Activated CD4-positive, alpha-beta T cell treated with anti-CD3 and anti-CD28 coated beads for 36 hours (primary cell): ENCODE data around the gene MBNL2. TPM values are rescaled to one million over a fixed set of nuclear protein-coding genes. Genes with fewer than 3 reads are reported as not detected.

Experiments used
- ATAC-seq: fragments of 200-7000 bp; cut with Tn5 transposase; one replicate; pipeline ENCODE4 v1.10.0; 2021; ENCODE audit warnings: mild to moderate bottlenecking, moderate library complexity
- CTCF ChIA-PET: fragments of 350-600 bp; sonication (Branson Sonifier 250); formaldehyde crosslinking; loops from one replicate; lab custom pipeline; 2021; ENCODE audit warnings: antibody characterized with exemption; lab: Charles Lee
- POLR2A ChIA-PET: fragments of 350-600 bp; sonication (Branson Sonifier 250); formaldehyde crosslinking; loops from one replicate; lab custom pipeline; 2021; ENCODE audit warnings: antibody characterized with exemption, inconsistent platforms; lab: Charles Lee
- DNase-seq: peaks from one replicate; pipeline ENCODE4 v3.0.0-alpha.2; 2020
- H3K27ac Mint-ChIP-seq: one replicate; pipeline ENCODE4 v1.8.0; 2021; ENCODE audit warnings: mixed read lengths
- H3K27me3 Mint-ChIP-seq: one replicate; pipeline ENCODE4 v1.8.0; 2021; ENCODE audit warnings: mixed read lengths
- H3K36me3 Mint-ChIP-seq: one replicate; pipeline ENCODE4 v1.8.0; 2021; ENCODE audit warnings: low read depth, mixed read lengths
- H3K4me1 Mint-ChIP-seq: one replicate; pipeline ENCODE4 v1.8.0; 2021; ENCODE audit warnings: mixed read lengths
- H3K4me3 Mint-ChIP-seq: one replicate; pipeline ENCODE4 v1.8.0; 2021; ENCODE audit warnings: mild to moderate bottlenecking, moderate library complexity, mixed read lengths
- H3K9me3 Mint-ChIP-seq: one replicate; pipeline ENCODE4 v1.8.0; 2021; ENCODE audit warnings: low read depth, mixed read lengths
- intact Hi-C, 2 experiments: fragments of 100-400 bp; cut with DNase I in 1 of 2; cut with micrococcal nuclease in 1 of 2; formaldehyde crosslinking; loops; one replicate each; pipeline versions ENCODE4 v1.14.2 to v1.15.1; 2022 to 2024; cut with DNase I, micrococcal nuclease
- total RNA-seq, 2 experiments: library from RNA; stranded (reverse); gene quantifications; one replicate each; pipeline ENCODE4 v1.2.3, GENCODE V29; 2021

MBNL2 gene
- total RNA-seq, 2 experiments from 2014 or later, result 16.7 to 24.5 TPM

DNA sequence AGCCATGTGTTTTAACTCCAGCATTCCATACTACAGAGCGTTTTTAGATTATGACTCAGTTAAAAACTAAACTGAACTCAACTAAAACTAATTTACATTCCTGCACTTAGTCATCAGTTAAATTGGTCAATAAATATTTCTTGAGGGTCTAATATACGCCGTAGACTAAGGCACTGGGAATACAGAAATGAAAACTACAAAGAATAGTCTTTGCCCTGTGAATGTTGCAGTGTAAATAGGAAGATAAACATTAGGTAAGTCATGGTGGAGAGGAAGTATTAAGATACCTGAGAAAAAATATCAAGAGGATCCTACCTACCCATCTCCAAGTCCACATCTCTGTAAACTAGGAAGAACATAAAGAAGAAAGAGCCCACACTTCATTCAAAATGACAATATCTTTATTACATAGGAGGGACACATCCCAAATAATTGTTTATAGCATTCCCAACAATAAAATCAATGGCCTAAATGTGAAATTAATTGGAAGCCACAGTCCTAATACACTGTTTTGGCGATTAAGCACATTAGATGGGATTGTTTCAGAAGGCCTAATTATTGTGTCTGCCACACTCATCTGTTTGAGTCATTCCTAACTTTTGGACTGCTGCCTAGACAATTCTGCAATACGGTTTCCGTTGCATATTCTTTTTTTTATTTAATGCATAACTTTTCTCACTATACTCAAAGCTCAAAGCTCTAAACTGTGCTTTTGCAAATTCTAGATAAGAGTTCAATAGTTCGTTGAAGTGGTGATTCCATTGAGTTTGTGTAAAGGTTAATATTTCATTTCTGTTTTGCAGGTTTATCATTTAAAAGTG lies 52.9 kb downstream of the MBNL2 start:
- no peaks in the 10 kb centered on the region for H3K9me3 Mint-ChIP-seq
- peaks cover 25% of the 10 kb centered on the region for H3K36me3 Mint-ChIP-seq
- intact Hi-C loops, result no loop called here
- CTCF ChIA-PET, result no interaction called here
- POLR2A ChIA-PET, result no interaction called here
- ATAC-seq, result no peak
- no peak overlapping the region for H3K4me3 Mint-ChIP-seq
- peaks cover 44% of the 10 kb centered on the region for H3K4me1 Mint-ChIP-seq
- H3K27ac Mint-ChIP-seq, result no peak overlapping the region
- H3K27me3 Mint-ChIP-seq, result no peaks in the 10 kb centered on the region
- no peak for DNase-seq

DNA sequence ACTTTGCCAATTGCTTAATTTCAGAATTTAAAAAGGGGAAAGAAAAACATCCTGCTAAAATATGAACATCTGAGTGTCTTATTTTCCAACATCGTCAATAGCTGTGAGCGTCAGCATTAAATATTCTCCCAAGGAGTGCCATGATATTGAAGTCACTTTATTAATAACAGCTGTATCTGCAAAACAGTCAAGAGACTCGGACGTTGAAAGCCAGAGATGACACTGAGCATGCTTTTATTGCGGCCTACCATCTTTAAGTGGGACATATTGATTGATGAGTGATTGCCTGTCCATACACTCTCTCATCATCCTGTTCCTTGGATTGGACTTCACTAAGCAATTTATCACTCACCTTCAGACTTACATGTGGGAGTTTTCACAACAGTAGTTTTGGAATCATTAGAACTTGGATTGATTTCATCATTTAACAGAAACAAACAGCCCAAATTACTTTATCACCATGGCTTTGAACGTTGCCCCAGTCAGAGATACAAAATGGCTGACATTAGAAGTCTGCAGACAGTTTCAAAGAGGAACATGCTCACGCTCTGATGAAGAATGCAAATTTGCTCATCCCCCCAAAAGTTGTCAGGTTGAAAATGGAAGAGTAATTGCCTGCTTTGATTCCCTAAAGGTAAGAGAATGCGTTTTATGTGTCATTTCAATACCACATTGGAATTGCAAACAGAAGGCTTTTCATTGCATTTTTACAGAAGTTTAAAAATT lies 53.8 kb downstream of the MBNL2 start:
- no peak for DNase-seq
- POLR2A ChIA-PET, result no interaction called here

DNA sequence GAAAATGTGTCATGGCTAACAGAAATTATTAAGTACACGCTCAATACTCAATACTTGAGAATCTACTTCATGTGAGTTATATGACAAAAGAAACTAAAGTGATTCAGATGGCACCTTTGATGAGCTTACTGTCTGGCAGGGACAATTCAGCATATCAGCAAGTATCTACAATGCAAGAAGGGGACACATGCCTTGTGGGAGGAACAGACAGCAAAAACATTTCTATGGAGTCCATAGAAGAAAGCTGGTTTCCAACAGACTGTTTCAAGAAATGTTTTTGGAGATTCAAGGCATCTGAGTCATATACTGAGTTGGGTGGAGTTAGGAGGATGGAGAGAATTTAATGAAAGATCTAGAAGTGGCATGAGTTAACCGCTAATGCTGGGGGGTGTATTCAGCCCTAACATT lies 54.7 kb downstream of the MBNL2 start:
- H3K9me3 Mint-ChIP-seq, result no peaks in the 10 kb centered on the region
- H3K4me3 Mint-ChIP-seq, result no peak overlapping the region
- ChIA-PET CTCF (interaction anchor here (0.5 to 1.0 kb wide), 3 partner anchors 23 to 135 kb away, joined by 3 read pairs; no protein-coding TSS in a partner anchor), POLR2A (interaction anchor here (0.7 kb wide), 1 partner anchor 55 kb away, joined by 3 read pairs; no protein-coding TSS in a partner anchor)
- no peaks in the 10 kb centered on the region for H3K27me3 Mint-ChIP-seq
- H3K4me1 Mint-ChIP-seq, result peaks cover 48% of the 10 kb centered on the region
- H3K36me3 Mint-ChIP-seq, result peaks cover 28% of the 10 kb centered on the region
- DNase-seq (no peak), ATAC-seq (peak; percentile 78)
- peak overlapping the region; percentile 3 for H3K27ac Mint-ChIP-seq
- intact Hi-C loops, result no loop called here

More for the DNA sequence above, 53.8 kb downstream of the MBNL2 start:
- Mint-ChIP-seq H3K27me3 (no peaks in the 10 kb centered on the region), H3K36me3 (peaks cover 28% of the 10 kb centered on the region), H3K4me3 (no peak overlapping the region), H3K27ac (no peak overlapping the region), H3K4me1 (peaks cover 51% of the 10 kb centered on the region), H3K9me3 (no peaks in the 10 kb centered on the region)
- intact Hi-C loops, result no loop called here
- no peak for ATAC-seq
- CTCF ChIA-PET, result interaction anchor here (1.0 kb wide), 1 partner anchor 24 kb away, joined by 3 read pairs; no protein-coding TSS in a partner anchor

DNA sequence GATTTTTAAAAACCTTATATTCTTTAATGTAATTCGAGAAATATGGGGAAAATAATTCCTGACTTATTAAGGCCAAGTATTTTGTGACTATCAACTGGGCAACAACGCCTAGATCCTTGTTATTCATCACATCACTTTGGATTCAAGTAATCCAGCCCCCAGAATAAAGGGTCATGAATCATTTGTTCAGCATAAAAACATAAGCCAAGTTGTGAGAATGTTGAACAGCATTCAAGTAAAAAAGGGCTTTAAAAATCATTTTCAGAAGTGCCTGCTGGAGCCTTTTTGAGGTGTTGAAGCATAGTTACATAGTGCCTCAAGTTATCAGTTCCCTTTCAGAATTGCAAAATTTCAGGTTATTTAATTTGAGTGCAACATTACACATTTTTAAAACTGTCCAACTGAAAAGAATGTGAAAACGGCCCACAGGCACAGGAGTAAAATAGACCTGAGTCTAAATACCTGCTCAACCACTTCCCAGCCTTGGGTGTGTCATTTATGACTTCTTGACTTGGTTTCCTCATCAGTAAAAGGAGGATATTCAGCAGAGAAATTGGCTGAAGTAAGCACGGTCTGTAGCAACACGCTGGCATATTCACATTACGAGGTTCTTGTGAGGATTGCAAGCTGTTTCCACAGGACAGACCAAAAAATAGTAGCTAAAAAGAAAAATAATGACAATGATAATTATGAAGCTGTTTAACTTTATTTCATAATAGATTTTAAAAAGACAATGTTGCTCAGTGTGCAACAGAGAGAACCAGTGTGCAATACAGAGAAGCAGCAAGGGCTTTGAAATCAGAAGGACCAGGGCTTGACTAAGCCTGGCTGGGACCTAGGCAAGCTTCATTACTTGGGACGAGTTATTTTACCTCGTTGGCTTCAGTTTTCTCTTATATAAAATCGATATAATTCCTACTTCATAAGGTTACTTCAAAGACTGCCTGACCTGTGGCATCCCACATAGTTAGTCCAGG lies 56.6 kb downstream of the MBNL2 start:
- H3K4me3 Mint-ChIP-seq, result no peak overlapping the region
- intact Hi-C loops, result no loop called here
- DNase-seq, result no peak
- H3K4me1 Mint-ChIP-seq, result peaks cover 55% of the 10 kb centered on the region
- no peaks in the 10 kb centered on the region for H3K27me3 Mint-ChIP-seq
- no peak overlapping the region for H3K27ac Mint-ChIP-seq
- H3K9me3 Mint-ChIP-seq, result no peaks in the 10 kb centered on the region
- ATAC-seq, result no peak
- POLR2A ChIA-PET, result interaction anchor here (0.6 kb wide), 1 partner anchor 55 kb away, joined by 3 read pairs; no protein-coding TSS in a partner anchor
- peaks cover 32% of the 10 kb centered on the region for H3K36me3 Mint-ChIP-seq
- CTCF ChIA-PET, result no interaction called here

DNA sequence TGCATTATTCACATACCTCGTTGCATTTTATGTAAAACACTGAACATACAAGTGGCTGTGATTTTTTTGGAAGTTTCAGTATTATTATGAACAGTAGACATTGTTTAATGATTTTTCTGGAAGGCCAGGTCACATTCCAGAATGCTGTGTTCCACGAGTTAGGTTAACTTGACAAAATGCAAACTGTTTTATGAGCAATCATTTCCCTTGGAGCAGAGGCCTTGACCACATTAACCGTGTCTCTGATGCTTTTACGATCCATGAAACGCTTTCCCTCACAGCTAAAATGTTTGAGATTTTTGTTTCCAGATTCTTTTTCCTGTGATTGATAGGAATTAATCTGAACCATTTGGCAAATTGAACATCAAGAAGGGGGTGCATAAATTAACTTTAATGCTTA lies 57.8 kb downstream of the MBNL2 start:
- Mint-ChIP-seq H3K4me3 (no peak overlapping the region), H3K4me1 (peaks cover 56% of the 10 kb centered on the region), H3K27ac (peak overlapping the region; percentile 22), H3K36me3 (peaks cover 30% of the 10 kb centered on the region), H3K27me3 (no peaks in the 10 kb centered on the region), H3K9me3 (no peaks in the 10 kb centered on the region)
- intact Hi-C loops, result no loop called here
- ChIA-PET POLR2A (no interaction called here), CTCF (interaction anchor here (1.2 kb wide), 1 partner anchor 14 kb away, joined by 3 read pairs; no protein-coding TSS in a partner anchor)
- no peak for ATAC-seq
- no peak for DNase-seq

DNA sequence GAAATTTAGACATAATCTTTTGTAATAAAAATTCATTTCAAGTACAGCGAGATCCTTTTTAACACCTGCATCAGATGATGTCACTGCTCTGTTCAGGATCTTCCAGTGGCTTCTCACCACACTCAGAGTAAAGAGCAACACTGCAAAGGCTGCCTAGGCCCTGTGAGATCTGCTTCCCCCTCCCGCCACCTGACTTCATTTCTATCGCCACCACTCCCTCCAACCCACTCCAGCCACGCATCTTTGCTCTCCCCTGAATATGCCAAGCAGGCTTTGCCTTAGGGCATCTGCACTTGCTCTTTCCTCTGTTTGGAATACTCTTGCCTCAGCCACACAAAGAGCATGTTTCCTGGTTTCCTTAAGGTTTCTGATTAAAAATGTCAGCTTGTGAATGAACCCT lies 58.3 kb downstream of the MBNL2 start:
- Mint-ChIP-seq H3K27me3 (no peaks in the 10 kb centered on the region), H3K36me3 (peaks cover 24% of the 10 kb centered on the region), H3K4me1 (peaks cover 55% of the 10 kb centered on the region), H3K27ac (no peak overlapping the region), H3K9me3 (no peaks in the 10 kb centered on the region), H3K4me3 (no peak overlapping the region)
- ChIA-PET POLR2A (no interaction called here), CTCF (interaction anchor here (1.2 kb wide), 1 partner anchor 14 kb away, joined by 3 read pairs; no protein-coding TSS in a partner anchor)
- ATAC-seq (no peak), DNase-seq (no peak)
- intact Hi-C loops, result no loop called here

DNA sequence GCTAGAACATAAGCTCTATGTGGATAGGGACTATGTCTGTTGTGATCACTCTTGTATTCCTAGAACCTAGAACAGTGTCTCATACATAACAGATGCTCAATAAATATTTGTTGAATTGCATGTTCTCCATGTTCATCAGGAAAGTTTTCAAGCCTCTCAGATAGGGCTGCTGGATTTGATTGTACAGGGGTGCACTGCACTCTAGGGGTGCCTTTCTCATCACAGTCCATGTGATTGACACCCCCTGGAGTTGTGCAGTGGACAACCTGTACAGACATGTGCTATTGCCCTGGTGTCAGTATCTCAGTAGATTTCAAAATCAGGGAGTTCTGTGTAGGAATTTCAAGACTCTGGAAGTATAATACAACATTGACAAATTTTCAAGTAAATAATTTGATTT lies 58.9 kb downstream of the MBNL2 start:
- H3K27me3 Mint-ChIP-seq, result no peaks in the 10 kb centered on the region
- no peak overlapping the region for H3K4me3 Mint-ChIP-seq
- H3K4me1 Mint-ChIP-seq, result peaks cover 57% of the 10 kb centered on the region
- no peak for DNase-seq
- no peak overlapping the region for H3K27ac Mint-ChIP-seq
- no peaks in the 10 kb centered on the region for H3K9me3 Mint-ChIP-seq
- no peak for ATAC-seq
- peaks cover 23% of the 10 kb centered on the region for H3K36me3 Mint-ChIP-seq
- ChIA-PET POLR2A (no interaction called here), CTCF (interaction anchor here (1.2 kb wide), 1 partner anchor 13 kb away, joined by 3 read pairs; no protein-coding TSS in a partner anchor)
- intact Hi-C loops, result no loop called here

DNA sequence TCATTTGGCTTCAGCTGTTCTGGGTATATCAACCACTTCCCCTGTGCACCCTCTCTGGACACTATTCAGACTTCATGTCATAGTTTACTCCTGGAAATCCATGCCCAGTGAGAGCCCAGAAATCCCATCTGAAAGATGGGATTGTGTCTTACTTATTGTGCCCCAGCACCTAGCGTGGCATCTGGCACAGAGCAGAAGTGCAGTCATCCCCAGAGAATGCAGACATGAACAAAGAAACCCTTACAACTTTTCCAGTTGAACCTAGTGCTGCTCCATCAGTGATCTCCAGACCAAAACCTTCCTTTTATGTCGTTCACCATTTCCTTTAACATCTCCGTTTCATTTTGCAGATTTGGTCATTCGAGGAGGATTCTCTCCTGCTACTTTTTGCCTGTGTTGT lies 60.6 kb downstream of the MBNL2 start:
- ChIA-PET POLR2A (no interaction called here), CTCF (no interaction called here)
- H3K27ac Mint-ChIP-seq, result no peak overlapping the region
- DNase-seq (no peak), ATAC-seq (no peak)
- no peak overlapping the region for H3K4me3 Mint-ChIP-seq
- H3K36me3 Mint-ChIP-seq, result peaks cover 14% of the 10 kb centered on the region
- intact Hi-C loops, result no loop called here
- peaks cover 48% of the 10 kb centered on the region for H3K4me1 Mint-ChIP-seq
- no peaks in the 10 kb centered on the region for H3K9me3 Mint-ChIP-seq
- no peaks in the 10 kb centered on the region for H3K27me3 Mint-ChIP-seq

DNA sequence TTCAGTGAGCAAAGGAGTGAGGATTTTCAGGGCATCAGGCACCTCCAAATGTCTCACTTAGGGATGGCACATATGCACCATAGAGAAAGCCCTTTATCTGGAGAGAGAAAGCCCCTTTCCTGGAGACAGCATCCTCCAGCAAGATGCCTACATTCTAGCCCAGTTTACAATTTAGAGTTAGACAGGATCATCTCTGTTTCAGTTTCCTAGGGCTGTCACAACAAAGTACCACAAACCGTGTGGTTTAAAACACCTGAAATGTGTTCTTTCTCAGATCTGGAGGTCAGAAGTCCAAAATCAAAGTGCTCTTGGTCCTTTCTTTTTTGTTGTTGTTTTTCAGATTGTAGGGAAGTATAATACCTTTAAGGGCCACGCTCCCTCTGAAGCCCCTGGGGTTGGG lies 61.8 kb downstream of the MBNL2 start:
- Mint-ChIP-seq H3K4me3 (no peak overlapping the region), H3K4me1 (peaks cover 53% of the 10 kb centered on the region), H3K27ac (peak overlapping the region; percentile 13), H3K36me3 (peaks cover 14% of the 10 kb centered on the region), H3K9me3 (no peaks in the 10 kb centered on the region), H3K27me3 (no peaks in the 10 kb centered on the region)
- CTCF ChIA-PET, result no interaction called here
- peak; percentile 9 for ATAC-seq
- POLR2A ChIA-PET, result no interaction called here
- intact Hi-C loops, result no loop called here
- DNase-seq, result no peak

DNA sequence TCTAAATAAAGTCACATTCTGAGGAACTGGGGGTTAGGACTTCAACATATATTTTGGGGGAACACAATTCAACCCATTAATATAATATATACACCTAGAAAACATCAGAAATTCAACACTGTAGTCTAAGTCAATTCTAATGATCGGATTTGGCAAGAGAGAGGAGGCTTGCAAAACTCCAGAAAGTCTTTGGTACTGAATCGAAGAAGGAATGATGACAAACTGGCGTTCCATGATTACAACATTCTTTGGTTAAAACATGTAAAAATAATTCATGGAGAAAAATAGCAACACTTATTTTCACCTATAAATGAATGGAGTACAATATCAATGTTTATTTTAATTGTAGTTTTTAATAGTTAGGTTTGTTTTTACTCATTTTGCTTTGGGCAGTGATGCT lies 62.4 kb downstream of the MBNL2 start:
- Mint-ChIP-seq H3K9me3 (no peaks in the 10 kb centered on the region), H3K36me3 (peaks cover 14% of the 10 kb centered on the region), H3K4me1 (peaks cover 50% of the 10 kb centered on the region), H3K4me3 (no peak overlapping the region), H3K27ac (no peak overlapping the region), H3K27me3 (no peaks in the 10 kb centered on the region)
- ChIA-PET CTCF (no interaction called here), POLR2A (no interaction called here)
- ATAC-seq, result no peak
- intact Hi-C loops, result no loop called here
- no peak for DNase-seq
